HepG2 (cell line): ENCODE measurements around the gene LMAN1L. TPM values are rescaled to one million over a fixed set of nuclear protein-coding genes. Genes with fewer than 3 reads are reported as not detected.

Experiments
- ASH2L ChIP-seq: fragments of 300-600, 200-600 bp; sonication (generic); IDR thresholded peaks from 2 replicates; pipeline ENCODE4 v1.7.0; 2017; ENCODE audit warnings: low read depth, mild to moderate bottlenecking, moderate library complexity, mixed read lengths, low read length; ENCODE audit not compliant: insufficient read length
- ATAD3A ChIP-seq: sonication (generic); formaldehyde crosslinking; IDR thresholded peaks from 2 replicates; pipeline ENCODE4 v1.4.0; 2020; ENCODE audit warnings: missing genetic modification reagents
- CHD2 ChIP-seq: IDR thresholded peaks from 2 replicates; pipeline ENCODE4 v1.6.1; 2011; ENCODE audit warnings: low read depth, low read length, improper control_type of control experiment
- DNMT1 ChIP-seq: sonication (generic); formaldehyde crosslinking; IDR thresholded peaks from 2 replicates; pipeline ENCODE4 v1.5.1; 2020; ENCODE audit warnings: mild to moderate bottlenecking, missing genetic modification reagents
- HNRNPH1 ChIP-seq: fragments of 200-400 bp; formaldehyde crosslinking; optimal IDR thresholded peaks from 2 replicates; pipeline ENCODE3; 2017; ENCODE audit warnings: mild to moderate bottlenecking, low read depth, low read length
- IRF1 ChIP-seq: sonication (generic); formaldehyde crosslinking; IDR thresholded peaks from 2 replicates; pipeline ENCODE4 v1.4.0; 2020; ENCODE audit warnings: low read depth, mild to moderate bottlenecking, missing genetic modification reagents
- KLF12 ChIP-seq: sonication (generic); formaldehyde crosslinking; IDR thresholded peaks from 2 replicates; pipeline ENCODE4 v1.4.0; 2020; ENCODE audit warnings: missing genetic modification reagents, borderline replicate concordance
- MXD4 ChIP-seq: IDR thresholded peaks from 2 replicates; pipeline ENCODE4 v1.6.1; 2016; ENCODE audit warnings: mild to moderate bottlenecking, missing biosample characterization, missing genetic modification reagents
- PRMT3 ChIP-seq: sonication (generic); formaldehyde crosslinking; IDR thresholded peaks from 2 replicates; pipeline ENCODE4 v1.8.1; 2022; ENCODE audit warnings: low read depth, mild to moderate bottlenecking, moderate library complexity, missing genetic modification reagents, borderline replicate concordance
- TBL1XR1 ChIP-seq: fragments of 150-350 bp; IDR thresholded peaks from 2 replicates; pipeline ENCODE4 v1.6.1; 2014; ENCODE audit warnings: borderline replicate concordance, low read length; ENCODE audit not compliant: partially characterized antibody
- USF2 ChIP-seq, 2 experiments: sonication (generic) in 1 of 2; formaldehyde crosslinking in 1 of 2; IDR thresholded peaks; 2 replicates each; pipeline versions ENCODE4 v1.5.1 to v1.6.1; 2011 to 2020; ENCODE audit warnings: borderline replicate concordance in 1 of 2, low read depth in 1 of 2, low read length in 1 of 2, mild to moderate bottlenecking in 1 of 2, missing genetic modification reagents in 1 of 2, moderate library complexity in 1 of 2
- ZBTB38 ChIP-seq: sonication (generic); formaldehyde crosslinking; IDR thresholded peaks from 2 replicates; pipeline ENCODE4 v1.5.1; 2020; ENCODE audit warnings: mild to moderate bottlenecking, missing genetic modification reagents
- ZFP36 ChIP-seq: fragments of 150-350 bp; IDR thresholded peaks from 2 replicates; pipeline ENCODE4 v1.6.1; 2018; ENCODE audit warnings: borderline replicate concordance, low read length, low read depth; ENCODE audit not compliant: partially characterized antibody
- ZNF572 ChIP-seq: sonication (generic); formaldehyde crosslinking; IDR thresholded peaks from 2 replicates; pipeline ENCODE4 v1.5.1; 2020; ENCODE audit warnings: mild to moderate bottlenecking, missing genetic modification reagents
- ZNF768 ChIP-seq: sonication (generic); formaldehyde crosslinking; IDR thresholded peaks from 2 replicates; pipeline ENCODE4 v1.4.0; 2020; ENCODE audit warnings: missing genetic modification reagents
- polyA plus RNA-seq, 8 experiments: library from polyadenylated mRNA; depleted of rRNA in 3 of 8; stranded (reverse) in 7 of 8; unstranded in 1 of 8; fragments of >200 nt; fragmentation: Illumina TruSeq in 4 of 8; extraction: Trizol in 4 of 8; gene quantifications; 2 replicates each; pipeline versions ENCODE4 v1.2.1 to v1.2.3, GENCODE V29; 2011 to 2016; ENCODE audit warnings: low read depth in 4 of 8, missing spikeins in 1 of 8, mixed read lengths in 1 of 8; ENCODE audit not compliant: insufficient read depth in 1 of 8
- total RNA-seq, 5 experiments: library from RNA; depleted of rRNA; stranded (reverse); fragments of >200 nt; fragmentation: Illumina TruSeq; extraction: Trizol; gene quantifications; 2 replicates each; pipeline ENCODE4 v1.2.3, GENCODE V29; 2016; ENCODE audit warnings: low read depth in 1 of 5
- TF ChIP-seq, protein P1 (sequence below): IDR thresholded peaks from 2 replicates; pipeline ENCODE4 v1.6.1; 2016; ENCODE audit warnings: mild to moderate bottlenecking, missing biosample characterization, missing genetic modification reagents
- TF ChIP-seq, protein P2 (sequence below): sonication (generic); formaldehyde crosslinking; IDR thresholded peaks from 2 replicates; pipeline ENCODE4 v1.8.0; 2022; ENCODE audit warnings: missing genetic modification reagents, mild to moderate bottlenecking, inconsistent platforms, borderline replicate concordance
- TF ChIP-seq, protein P3 (sequence below): IDR thresholded peaks from 2 replicates; pipeline ENCODE4 v1.6.1; 2018; ENCODE audit warnings: missing genetic modification reagents
- TF ChIP-seq, protein P4 (sequence below): sonication (generic); formaldehyde crosslinking; IDR thresholded peaks from 2 replicates; pipeline ENCODE4 v1.5.1; 2020; ENCODE audit warnings: missing genetic modification reagents, mild to moderate bottlenecking, borderline replicate concordance

LMAN1L gene
- total and polyA plus RNA-seq, 2 of the 13 experiments (the other 11 are each of a cell fraction or from before 2014, with no cell fraction given) = not detected

GRCh38 chr15:74842581-74843444 lies 30.2 kb downstream of the LMAN1L start, which contains the start of gene ULK3 (continued):
- TF ChIP-seq ZBTB38 (CRISPR knock-in tag) (peak; percentile 56), DNMT1 (CRISPR knock-in tag) (no peak), PRMT3 (no peak), ATAD3A (CRISPR knock-in tag) (no peak), KLF12 (CRISPR knock-in tag) (no peak), IRF1 (CRISPR knock-in tag) (no peak), HNRNPH1 (no peak), MXD4 (CRISPR knock-in tag) (peak; percentile 55; the same call in 1 of the 2 replicates), USF2 (IDR thresholded peaks at IDR 0.05; ENCODE audit: low read depth, low read length) (peak; percentile 55; the same call in 1 of the 2 replicates), USF2 (CRISPR knock-in tag; IDR thresholded peaks at IDR 0.05; ENCODE audit: borderline replicate concordance) (peak; percentile 57; the same call in 1 of the 2 replicates), ZFP36 (no peak), ZNF572 (CRISPR knock-in tag) (no peak), CHD2 (no peak; the same call in 1 of the 2 replicates), ZNF768 (no peak; the same call in 1 of the 2 replicates), TBL1XR1 (no peak), ASH2L (peak; percentile 71)
- TF ChIP-seq, protein P1, sequence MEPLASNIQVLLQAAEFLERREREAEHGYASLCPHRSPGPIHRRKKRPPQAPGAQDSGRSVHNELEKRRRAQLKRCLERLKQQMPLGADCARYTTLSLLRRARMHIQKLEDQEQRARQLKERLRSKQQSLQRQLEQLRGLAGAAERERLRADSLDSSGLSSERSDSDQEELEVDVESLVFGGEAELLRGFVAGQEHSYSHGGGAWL (CRISPR knock-in tag) = no peak
- TF ChIP-seq, protein P2, sequence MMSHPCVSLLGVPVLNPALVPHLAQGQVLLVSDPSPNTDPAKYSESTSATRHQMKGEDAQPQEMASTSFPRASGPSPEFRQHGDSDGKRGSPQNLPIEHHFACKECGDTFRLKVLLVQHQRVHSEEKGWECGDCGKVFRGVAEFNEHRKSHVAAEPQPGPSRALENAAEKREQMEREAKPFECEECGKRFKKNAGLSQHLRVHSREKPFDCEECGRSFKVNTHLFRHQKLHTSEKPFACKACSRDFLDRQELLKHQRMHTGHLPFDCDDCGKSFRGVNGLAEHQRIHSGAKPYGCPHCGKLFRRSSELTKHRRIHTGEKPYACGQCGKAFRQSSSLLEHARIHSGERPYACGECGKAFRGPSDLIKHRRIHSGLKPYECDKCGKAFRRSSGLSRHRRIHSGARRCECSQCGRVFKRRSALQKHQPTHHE (CRISPR knock-in tag) = no peak; the same call in 1 of the 2 replicates
- TF ChIP-seq, protein P3, sequence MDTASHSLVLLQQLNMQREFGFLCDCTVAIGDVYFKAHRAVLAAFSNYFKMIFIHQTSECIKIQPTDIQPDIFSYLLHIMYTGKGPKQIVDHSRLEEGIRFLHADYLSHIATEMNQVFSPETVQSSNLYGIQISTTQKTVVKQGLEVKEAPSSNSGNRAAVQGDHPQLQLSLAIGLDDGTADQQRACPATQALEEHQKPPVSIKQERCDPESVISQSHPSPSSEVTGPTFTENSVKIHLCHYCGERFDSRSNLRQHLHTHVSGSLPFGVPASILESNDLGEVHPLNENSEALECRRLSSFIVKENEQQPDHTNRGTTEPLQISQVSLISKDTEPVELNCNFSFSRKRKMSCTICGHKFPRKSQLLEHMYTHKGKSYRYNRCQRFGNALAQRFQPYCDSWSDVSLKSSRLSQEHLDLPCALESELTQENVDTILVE (CRISPR knock-in tag) = peak; percentile 19; the same call in 1 of the 2 replicates
- TF ChIP-seq, protein P4, sequence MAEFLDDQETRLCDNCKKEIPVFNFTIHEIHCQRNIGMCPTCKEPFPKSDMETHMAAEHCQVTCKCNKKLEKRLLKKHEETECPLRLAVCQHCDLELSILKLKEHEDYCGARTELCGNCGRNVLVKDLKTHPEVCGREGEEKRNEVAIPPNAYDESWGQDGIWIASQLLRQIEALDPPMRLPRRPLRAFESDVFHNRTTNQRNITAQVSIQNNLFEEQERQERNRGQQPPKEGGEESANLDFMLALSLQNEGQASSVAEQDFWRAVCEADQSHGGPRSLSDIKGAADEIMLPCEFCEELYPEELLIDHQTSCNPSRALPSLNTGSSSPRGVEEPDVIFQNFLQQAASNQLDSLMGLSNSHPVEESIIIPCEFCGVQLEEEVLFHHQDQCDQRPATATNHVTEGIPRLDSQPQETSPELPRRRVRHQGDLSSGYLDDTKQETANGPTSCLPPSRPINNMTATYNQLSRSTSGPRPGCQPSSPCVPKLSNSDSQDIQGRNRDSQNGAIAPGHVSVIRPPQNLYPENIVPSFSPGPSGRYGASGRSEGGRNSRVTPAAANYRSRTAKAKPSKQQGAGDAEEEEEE (CRISPR knock-in tag) = no peak
